GM12864 (cell line): ENCODE measurements around the gene LYPD1.

Experiments used
- DNase-seq: peaks from one replicate; pipeline ENCODE4 v3.0.0-alpha.2; 2011; ENCODE audit warnings: low read depth
- H3K4me3 ChIP-seq: 2 replicates; pipeline ENCODE4 v1.5.1; 2011; ENCODE audit warnings: mild to moderate bottlenecking, low read depth, low read length, control low read depth
- TF ChIP-seq, protein P1 (sequence below): IDR thresholded peaks from 2 replicates; pipeline ENCODE4 v1.5.1; 2011; ENCODE audit warnings: low read depth, mild to moderate bottlenecking, moderate library complexity, low read length, control low read depth, inconsistent platforms; ENCODE audit errors: missing control alignments

The LYPD1 gene

DNA sequence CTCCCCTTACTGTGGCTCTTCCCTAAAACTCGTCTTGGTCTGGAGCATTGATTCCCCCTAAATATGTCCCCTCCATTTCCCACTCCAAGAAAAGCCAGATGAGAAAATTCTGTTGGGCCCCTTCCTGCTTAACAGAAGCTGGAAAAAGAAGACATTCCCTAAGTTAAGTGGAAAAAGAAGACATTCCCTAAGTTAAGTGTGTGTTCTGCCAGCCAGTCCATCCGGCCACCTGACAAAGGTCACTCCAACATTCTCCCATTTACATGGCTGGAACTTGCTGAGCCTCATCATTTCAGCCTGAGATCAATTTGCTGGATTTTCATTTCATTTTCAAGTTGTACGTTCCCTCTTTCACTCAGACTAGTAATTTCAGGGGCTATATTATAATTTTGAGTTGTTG, 52.0 kb downstream of the LYPD1 start:
- TF ChIP-seq, protein P1, sequence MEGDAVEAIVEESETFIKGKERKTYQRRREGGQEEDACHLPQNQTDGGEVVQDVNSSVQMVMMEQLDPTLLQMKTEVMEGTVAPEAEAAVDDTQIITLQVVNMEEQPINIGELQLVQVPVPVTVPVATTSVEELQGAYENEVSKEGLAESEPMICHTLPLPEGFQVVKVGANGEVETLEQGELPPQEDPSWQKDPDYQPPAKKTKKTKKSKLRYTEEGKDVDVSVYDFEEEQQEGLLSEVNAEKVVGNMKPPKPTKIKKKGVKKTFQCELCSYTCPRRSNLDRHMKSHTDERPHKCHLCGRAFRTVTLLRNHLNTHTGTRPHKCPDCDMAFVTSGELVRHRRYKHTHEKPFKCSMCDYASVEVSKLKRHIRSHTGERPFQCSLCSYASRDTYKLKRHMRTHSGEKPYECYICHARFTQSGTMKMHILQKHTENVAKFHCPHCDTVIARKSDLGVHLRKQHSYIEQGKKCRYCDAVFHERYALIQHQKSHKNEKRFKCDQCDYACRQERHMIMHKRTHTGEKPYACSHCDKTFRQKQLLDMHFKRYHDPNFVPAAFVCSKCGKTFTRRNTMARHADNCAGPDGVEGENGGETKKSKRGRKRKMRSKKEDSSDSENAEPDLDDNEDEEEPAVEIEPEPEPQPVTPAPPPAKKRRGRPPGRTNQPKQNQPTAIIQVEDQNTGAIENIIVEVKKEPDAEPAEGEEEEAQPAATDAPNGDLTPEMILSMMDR = no peak
- DNase-seq = no peak
- H3K4me3 ChIP-seq = no peak overlapping the region

DNA sequence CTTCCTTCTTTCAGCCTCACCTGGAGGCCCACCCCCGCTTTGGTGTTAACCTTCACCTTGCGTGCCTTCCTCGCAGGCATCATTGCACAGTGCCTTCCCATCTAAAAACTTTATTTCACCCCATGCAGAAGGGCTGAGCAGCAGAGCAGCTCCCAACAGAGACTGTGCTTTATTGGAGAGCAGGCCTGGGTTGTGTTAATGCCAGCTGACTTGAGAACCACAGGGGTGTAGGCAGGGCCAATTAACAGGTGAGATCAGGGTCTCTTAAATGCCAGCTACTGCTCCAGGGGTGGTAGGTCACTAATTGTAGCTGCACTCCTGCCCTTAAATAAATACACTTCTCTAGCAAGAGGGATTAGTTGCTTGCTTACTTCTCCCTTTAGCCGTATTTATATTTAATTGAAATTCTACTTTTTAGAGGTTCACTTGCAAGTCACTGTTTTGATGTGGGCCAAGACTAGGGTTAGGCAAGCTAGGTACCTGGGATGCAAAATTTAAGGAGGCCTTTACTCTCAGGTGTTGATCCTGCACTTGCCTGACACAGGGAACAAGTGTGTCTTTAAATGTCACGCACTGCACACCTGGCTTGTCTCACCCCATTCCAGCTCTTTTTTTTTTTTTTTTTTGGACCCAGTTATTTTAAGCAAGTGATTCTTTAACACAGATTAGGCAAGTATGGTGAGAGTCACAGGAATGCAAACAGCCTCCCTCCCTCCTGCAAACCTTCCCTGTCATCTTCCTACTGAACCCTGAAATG, 54.5 kb downstream of the LYPD1 start:
- no peak for DNase-seq
- TF ChIP-seq, protein P1 = no peak
- H3K4me3 ChIP-seq = no peak overlapping the region

DNA sequence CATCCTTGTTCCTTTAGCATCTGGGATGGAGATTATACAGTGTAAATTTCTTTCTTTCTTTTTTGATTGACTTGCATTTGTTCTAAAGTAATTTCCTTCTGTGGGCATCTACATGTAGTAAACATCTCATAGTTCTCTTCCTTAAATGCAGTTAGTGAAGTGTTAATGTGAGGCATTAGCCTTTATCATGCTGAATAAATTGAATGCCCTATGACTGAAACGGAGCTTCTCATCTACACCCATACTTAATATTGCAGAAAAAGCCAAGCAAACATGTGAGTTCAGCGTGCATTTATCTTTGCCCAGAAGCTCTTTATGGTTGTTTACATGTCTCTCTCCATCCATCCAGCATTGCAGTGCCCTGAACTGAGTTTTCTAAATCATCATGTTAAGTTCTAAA, 58.3 kb downstream of the LYPD1 start:
- DNase-seq = no peak
- TF ChIP-seq, protein P1 = no peak
- H3K4me3 ChIP-seq = no peak overlapping the region

DNA sequence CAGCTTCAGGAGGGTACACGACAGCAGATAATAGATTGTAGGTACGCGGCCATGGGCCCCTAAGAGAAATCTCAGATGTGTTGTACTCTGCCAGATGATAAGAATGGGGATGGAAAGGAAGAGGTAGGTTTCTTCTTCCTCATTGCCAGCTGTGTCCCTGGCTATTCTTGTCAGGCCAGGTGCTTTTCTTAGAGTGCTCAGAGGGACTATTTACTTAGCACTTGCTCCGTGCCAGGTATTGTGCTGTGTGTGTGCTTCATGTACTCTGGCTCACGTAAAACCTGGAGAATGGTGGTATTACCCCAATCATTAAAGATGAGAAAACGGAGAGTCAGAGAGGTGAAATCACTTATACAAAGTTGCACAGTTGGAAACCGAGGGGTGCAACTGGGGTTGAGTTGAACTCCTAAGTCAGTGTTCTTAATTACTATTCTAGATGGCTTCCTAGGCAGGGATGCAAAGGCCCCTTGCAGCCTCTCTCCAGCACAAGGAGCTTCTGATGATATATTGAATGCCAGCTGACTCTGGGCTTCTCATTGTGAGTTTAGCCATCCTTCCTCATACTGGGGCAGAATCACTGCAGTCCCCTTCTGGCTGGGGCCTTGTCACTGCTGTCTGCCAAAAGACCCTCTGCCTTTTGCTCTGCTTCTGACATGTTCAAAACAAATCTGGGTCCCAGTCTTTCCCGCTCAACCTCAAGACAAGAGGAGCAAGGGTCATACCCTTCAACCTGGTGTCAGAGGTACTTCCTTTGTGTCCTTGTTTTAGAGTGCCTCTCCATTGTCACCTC, 60.7 kb downstream of the LYPD1 start:
- H3K4me3 ChIP-seq = no peak overlapping the region
- no peak for DNase-seq
- TF ChIP-seq, protein P1 = no peak

DNA sequence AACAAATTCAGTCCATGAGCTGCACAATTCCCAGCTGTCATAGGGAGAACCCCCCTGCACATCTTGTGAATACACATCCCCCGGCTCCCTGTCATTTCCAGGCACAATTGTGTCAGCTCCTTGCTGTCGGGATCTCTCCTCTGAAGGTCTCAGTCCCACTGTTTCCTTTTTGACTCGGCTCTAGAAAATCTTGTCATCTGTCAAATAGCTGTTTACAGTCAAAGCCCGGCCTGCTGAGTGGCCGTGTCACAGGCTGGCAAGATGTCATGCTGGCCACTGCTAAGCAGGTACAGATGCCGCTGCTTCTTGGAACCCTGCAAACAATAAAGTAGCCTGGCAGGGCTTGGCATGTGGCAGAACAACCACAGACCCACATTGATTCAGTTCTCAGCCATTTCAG, 61.7 kb downstream of the LYPD1 start:
- TF ChIP-seq, protein P1 = no peak
- DNase-seq = no peak
- no peak overlapping the region for H3K4me3 ChIP-seq

DNA sequence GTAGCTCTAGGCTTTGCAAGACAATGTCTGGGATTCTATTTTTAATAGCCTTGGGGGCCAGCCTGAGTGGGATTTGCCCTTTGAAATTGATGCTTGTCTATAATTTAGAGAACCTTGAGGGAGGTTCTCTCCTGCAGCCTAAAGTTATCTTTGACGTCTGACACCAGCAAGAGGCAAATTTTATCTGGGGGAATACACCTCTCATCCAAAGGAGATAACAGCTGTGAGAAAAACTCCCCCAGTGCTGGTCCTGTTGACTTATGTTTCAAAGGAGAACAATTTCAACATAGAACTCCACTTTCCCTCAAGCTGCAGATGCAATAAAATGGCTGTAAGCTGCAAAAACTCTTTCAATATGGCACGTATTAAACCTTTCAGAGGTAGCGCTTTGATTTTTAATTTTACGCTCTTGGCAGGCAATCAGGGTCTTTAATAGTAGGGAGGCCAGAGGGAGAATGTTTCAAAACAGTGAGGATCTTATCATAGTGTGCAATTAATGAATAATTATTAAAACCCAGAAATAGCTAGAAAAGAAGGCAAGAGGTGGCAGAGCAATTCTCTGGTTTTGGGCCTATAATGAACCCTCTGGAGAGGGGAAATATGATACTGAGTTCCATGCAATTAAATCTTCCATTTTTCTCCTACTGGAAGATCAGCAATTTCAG, 62.4 kb downstream of the LYPD1 start:
- no peak overlapping the region for H3K4me3 ChIP-seq
- DNase-seq = no peak
- TF ChIP-seq, protein P1 = no peak
